Glomerular visceral epithelial cell (primary cell): Measurements from ENCODE around the gene TET2.
A peak's percentile ranks its signal among the peaks of the same experiment; 100 is the strongest.

ENCODE experiments used
- DNase-seq: peaks from one replicate; pipeline ENCODE4 v3.0.0-alpha.2; 2016; ENCODE audit errors: extremely low spot score

The TET2 gene

DNA sequence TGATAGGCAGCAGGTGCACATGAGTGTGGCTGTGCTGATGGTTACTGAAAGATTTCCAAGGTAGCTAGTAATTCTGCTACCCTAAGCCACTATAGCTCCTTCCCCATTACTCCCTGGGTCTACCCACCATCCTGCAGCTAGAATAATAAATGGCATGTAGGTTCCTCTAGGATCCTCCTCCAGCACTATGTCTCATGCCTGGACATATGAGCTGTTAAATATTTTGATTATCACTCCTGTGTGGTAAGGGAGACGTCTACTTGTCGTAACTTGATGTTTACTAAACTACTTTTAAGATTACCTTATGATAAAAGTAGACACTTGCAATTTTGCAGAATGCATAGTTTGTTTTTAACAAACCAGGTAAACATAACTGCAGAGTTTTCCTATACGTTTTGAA is 35.5 kb downstream of the TET2 start:
- DNase-seq: no peak

DNA sequence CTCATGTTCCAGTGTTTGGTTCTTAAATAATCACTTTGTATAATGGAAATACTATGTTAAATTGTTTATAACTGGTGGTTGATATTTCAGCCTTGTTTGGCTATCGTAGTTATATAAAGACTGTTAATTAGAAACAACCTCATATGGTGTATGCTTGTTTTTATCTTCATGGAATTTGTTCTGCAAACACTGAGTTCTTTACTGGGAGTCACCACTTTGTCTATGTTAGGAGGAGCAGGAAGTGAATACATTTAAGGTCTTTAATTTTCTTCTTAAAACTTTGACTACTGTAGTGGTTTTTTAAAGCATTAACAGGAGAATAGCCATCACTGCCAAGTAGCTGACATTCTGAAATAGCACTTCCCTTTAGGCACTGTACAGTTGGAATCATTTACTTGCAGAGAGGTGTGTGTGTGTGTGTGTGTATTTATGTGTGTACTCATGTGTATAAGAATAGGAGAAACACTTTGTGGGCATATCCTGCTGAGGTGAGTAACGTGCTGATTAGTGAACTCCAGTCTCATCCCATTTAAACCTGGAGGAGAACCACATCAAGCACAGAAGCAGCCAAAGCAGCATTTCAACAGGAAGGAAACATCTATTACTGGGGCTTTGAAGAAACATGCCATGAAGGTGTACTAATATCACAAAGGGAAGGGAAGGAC is 37.8 kb downstream of the TET2 start:
- DNase-seq: peak; percentile 44

DNA sequence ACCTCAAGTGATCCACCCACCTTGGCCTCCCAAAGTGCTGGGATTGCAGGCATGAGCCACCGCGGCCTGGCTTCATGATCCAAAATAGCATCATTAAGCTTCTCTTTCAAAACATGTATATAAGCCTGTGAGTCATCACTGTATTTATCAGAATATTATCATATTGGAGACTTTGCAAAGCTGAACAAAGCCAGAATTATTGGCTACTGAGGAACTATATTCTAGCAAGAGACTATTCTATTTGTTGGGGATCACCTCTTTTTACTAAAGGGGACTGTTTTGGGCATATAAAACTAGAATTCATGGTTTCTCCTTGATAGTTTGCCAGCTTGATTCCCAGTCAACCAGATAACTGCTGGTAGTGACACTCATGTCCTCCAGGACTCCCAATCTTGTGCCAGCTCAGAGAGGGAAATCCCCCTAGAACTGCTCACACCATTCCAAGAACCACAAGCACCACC is 40.1 kb downstream of the TET2 start:
- peak; percentile 65 for DNase-seq

DNA sequence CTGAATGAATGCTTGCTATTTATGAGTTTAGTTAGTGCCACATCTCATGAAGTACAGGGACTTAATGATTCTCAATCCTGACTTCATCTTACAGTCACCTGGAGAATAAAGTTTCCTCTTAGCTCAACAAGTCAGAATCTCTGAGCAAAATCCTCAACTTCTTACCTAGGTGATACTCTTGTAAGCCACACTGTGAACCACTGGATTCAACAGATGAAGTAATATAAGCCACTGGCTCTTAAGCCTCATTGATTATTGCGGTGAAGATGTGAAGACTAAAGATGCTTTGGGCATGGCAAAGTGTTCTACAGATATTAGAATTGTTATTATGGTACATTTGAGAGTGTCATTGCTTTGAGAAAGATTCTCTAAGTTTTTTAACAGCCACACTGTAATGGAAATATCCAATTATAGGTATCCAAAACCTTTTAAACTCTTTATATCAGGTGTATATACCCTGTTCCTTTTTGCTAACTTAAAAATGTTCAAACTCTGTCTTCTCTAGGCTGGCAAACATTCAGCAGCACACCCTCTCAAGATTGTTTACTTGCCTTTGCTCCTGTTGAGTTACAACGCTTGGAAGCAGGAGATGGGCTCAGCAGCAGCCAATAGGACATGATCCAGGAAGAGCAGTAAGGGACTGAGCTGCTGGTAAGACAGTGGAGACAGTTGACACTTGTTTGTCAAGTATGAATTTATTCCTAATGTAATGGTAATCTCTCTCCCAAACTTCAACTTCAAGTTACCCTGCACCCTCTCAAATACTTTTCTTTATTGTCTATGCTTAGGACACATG is 43.4 kb downstream of the TET2 start:
- DNase-seq: no peak

DNA sequence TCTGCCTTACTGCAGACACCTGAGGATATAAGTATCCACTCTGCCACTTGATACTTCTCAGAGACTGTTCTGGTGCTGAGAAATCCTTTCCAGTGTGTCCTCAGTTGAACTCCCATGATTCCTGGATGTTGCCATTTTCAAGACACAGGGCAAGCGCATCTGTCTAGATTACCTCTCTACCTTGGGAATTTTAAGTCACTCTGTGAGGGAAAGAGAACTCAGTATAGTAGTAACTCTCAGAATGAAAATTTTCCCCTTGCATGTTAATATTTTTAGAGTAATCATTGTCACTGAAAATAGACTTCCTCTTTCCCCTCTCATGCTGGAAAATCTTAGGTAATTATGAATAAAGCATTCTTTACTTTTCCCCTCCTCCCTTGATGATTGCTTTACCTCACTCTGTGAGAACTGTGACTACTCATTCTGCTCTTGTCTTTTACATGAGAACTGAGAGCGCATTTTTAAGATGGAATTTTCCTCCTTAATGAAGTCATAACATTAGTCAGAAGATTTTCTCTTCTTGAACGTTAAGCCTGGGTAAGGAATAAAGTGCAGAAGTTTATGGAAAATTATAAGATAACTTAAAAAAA is 45.0 kb downstream of the TET2 start:
- DNase-seq: no peak

DNA sequence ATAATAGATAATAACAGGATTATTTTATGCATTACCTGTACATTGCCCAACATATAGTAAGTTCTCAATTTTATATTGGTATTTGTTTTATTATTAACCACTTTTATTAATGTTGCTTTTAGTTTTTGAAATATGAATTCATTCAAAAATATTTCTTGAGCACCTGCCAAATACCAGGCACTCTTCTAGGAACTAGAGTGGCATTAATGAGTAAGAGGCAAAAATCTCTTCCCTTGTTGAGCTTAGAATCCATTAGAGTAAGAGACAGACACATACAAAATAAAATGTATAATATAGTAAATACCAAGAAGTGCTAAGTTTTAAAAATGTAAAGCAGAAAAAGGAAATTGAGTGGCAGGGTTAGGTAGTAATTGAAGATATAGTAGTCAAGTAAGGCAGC is 45.8 kb downstream of the TET2 start:
- DNase-seq: no peak

DNA sequence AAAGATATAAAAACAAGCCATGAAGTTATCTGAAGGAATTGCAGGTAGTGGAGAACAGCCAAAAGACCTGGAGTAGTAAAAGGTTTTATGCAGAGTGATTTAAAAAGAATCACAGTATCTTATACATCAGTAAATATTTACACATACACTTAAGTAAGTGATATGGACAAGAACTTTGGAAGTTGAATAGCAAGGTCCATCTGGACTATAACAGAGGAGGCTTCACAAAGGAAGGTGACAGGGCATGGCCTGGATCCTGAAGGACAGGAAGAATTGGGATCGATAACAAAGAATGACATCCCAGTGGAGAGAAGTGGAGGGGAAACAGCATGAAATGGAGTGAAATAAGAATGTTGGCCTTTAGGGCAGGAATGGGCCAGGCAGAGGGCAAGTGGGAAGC is 46.2 kb downstream of the TET2 start:
- DNase-seq: no peak

DNA sequence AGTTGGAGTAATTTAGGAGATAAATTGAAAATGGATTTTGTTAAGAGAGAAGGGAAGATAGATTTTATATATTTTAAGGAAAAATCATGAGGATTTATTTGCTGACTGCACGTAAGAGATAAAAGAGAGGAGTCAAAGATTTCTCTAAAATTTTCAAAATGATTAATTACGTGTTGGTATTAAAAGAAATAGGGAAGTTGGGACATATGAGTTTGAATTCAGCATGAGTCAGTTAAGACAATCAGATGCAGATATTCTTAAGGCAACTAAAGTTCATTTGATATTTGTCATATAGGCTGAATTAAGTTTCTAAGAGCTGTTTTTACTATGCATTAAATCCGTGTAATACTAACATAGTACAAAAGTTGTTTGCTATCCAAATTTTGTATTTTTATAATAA is 46.9 kb downstream of the TET2 start:
- DNase-seq: no peak

DNA sequence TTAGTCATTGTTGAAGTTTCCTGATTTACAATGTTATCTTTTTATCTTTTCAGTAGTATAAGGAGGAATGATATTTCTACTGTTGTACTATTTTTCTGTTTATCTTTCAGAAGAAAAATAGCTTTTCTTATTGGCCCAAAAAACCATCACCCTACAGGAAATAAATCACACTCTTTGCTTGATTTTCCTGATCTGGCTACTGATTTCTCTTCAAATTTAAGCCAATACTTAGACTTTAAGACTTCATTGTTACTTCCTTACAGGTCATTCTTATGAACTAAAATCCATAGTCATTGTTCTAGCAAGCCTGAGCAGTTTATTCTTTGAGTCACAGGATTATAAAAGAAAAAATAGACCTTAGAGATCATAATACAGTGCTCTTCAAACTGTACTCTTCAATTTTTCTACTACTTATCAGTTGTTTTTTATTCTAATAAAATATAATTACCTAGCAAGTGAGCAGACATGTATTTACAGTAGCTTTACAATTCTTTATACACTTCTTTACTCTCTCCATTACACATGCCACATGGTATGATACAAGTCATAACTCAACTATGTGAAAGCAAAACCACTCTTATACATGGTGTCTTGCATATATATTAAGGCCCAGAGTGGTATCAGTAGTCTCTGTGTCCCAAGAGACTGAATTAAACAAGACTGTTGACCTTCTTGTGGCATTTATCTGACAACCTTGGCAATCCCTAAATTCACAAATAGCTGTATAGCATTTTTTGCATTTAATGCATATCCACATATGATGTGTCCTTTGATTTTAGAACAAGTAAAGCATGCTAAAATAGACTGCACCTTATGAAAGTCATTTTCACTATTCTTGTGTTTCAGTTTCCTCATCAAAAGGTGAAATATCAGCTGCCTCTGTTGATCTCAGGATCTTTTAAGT is 47.9 kb downstream of the TET2 start:
- DNase-seq: peak; percentile 35

DNA sequence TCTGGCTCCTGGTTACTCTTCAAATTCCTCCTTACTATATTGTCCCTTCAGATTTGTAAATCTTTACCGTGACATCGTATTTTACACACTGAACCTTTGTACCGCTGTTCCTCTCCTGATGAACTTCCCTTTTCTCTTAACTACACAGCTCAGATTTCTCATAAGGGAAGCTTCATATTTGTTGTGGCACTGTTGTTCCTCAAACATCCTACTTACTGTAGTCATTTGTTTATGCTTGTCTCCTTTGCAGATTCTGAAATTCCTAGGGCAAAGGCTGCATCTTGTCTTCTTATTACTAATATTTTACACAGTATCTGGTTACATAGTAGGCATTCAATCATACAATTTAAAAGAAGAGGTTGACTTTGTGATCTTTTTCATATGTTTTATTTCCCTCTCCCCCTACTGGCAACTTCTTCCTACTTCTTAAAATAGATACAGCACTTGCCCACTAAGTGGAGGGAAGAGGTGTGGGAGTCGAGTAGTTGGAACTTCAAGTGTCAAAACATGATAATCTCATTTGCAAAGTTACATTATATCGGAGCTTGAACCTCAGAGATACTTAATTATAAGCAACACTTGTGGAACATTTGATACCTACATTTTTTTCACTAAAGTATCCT is 50.0 kb downstream of the TET2 start:
- no peak for DNase-seq

DNA sequence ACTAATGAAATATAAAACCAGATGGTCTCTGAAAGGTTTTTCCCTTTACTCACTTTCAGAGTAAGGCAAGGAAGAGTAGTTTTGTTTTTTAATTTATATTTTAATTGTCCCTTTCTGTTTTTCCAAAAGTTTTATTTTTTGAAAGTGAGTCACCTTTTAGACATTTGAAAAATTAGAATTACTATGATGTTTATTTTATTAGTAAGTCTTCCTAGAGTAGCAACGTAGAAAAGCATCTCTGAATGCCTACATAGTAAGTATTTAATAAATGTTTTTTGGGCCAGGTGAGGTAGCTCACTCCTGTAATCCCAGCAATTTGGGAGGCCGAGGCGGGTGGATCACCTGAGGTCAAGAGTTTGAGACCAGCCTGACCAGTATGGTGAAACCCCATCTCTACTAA is 51.1 kb downstream of the TET2 start:
- DNase-seq: no peak

DNA sequence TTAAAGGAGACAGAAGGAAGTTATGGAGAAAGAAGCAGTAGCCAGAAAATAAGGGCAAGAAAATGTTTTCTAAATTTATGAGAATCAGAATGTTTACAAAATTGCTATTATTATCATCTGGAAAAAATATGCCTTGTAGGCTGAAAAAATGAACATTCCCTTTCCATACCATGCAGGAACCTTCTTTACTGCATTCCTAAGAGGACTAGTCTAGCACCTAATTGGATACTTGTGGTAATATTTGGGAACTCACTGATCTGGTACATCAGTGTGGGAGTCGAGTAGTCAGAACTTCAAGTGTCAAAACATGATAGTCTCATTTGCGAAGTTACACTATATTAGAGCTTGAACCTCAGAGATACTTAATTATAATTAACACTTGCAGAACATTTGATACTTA is 51.9 kb downstream of the TET2 start:
- DNase-seq: no peak

DNA sequence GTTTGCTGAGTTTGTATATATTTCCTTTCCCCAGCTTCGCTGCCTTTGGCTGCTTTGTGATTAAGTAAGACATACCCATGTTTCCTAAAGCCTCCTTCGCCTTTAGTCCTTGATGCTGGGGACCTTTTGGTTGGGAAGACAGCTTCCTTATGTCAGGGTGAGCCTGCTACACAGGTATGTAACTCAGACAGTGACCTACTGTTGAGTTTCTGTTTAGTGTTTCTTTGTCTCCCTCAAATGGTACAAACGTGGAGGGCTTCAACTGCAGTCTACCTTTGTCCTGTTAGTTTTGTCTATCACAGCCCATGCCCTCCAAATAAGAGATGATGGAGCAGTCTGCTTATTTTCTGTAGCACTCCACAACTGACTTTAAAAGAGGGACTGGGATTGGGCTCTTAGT is 59.5 kb downstream of the TET2 start:
- no peak for DNase-seq

DNA sequence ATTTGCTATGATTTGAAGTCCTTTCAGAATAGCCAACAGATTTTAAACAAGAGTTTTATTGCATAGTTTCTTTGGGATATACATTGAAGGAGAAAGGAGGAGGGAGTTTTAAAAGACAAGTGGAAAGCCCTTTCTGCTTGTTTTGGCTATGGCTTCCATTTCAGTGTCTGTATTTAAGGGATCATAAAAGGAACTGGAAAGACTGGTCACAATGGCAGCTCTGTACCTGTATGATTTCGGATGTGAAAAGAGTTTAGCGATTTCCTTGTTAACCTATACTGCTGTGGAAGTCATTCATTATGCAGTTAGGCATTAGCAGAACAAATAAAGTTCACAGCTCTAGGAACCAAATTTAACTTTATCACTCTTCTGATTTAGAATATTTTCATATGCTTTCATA is 60.7 kb downstream of the TET2 start:
- DNase-seq: no peak

DNA sequence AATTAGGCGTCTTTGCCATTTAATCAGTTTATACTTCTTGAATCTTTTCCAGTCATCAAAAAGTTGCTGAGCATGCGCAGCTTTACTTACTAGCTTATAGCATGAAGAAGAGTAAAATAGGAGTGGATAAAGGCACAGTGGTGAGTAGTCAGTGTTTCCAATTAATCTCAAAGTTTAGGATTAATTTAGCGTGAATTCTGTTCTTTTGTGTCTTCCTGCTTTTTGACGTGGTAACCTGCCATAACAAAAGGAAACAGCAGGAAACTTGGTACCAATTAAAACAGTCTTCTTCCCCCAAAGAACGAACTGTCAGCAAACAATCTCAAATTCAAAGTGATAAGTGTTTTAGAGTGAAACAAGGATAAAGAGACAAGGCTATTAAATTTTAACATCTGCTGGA is 61.9 kb downstream of the TET2 start:
- no peak for DNase-seq

DNA sequence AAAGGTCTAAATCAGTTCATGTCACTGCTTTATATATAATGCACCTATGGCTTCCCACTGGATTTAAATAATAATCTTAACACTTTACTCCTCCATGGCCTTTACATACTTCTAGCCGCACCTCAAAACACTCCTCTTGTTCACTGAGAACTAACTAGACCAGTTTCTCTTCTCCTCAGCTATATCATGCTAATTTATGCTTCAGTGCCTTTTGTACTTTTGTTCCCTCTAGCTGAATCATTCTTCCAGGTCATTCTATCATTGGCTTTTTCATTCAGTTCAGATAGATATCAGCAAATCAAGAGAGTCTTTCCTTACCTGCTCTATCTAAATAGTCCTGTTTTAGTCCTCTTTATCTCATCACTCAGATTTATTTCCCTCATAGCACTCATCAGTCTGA is 64.2 kb downstream of the TET2 start:
- DNase-seq: peak; percentile 11

DNA sequence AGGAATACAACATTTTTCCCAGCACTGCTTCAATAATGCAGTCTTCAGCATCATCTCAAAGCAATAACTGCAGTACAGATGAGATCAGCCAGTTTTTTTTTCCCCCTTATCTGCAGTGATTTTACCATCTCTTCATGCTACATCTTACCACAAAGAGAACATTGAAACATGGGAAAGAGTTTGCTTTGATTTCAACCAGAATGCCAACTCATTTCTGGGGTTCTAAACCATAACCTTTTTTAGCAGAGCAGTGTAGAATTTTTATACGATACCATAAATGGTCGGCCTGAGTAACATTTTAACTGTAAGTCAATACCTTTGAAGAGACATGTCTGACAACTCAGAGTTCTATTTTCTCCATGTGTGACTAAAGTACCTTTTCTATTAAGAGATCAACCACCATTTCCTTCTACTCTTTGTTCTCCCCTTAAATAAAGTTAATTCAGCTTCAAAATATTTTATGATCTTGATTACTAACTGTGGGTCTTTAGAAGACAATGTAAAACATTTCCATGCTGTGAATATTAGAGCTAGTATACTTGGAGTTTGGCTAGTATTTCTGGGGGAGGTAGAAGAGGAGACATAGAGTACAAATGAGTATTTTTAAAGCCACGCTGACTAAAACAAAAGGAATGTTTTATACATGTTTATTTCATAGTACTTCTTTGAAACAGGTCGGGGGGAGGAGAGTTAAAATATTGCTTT is 69.1 kb downstream of the TET2 start:
- DNase-seq: peak; percentile 21

DNA sequence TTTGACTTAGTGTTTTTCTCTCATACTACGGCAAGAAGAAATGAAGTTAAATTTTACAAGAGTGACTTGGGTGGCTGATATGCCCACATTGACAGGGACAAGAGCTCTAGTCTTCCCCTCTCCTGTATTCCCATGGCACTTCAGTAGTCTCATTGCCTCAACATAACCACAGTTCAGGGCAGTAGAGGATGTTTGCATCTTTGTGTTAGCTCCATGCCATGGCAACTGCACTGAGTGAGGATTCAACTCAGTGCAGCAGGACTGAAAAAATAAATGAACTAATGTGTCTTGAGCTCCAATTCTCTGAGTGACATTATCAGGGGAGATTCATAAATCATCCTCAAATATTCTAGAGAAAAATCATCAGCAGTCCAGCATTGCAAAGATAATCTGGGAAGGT is 78.8 kb downstream of the TET2 start:
- DNase-seq: peak; percentile 1

DNA sequence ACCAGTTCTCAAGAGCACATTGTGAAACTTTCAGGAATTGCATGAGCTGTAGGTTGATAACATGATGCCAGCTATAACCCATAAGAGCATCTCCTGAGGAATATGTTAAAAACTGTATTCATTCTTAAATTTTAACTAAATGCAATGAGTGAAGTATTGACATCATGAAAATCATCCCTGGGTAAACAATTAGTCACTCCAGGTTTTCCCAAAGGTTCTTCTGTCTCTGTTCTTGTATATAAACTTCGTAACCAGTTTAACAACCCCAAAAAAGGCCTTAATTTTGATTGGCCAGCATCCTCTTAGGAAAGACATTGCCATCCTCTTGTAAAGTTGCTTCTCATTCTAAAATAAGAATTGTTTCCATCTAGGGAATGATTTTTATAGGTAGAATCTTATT is 80.4 kb downstream of the TET2 start:
- DNase-seq: no peak

DNA sequence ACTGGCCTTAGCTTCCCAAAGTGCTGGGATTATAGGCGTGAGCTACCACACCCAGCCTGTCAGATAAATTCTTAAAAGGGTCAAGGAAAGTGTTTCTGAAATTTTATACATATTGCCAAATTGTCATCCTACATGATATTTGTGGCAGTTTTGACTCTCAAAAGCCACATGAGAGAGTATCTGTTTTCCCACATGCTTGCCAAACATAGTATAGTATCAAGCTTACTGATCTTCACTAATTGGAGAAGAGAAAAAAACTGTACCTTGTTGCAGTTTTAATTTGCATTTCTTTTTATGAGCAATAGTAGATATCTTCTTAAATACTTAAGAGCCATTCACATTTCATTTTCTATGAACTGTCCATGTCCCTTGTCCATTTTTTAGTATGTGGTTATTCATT is 83.6 kb downstream of the TET2 start:
- DNase-seq: no peak

DNA sequence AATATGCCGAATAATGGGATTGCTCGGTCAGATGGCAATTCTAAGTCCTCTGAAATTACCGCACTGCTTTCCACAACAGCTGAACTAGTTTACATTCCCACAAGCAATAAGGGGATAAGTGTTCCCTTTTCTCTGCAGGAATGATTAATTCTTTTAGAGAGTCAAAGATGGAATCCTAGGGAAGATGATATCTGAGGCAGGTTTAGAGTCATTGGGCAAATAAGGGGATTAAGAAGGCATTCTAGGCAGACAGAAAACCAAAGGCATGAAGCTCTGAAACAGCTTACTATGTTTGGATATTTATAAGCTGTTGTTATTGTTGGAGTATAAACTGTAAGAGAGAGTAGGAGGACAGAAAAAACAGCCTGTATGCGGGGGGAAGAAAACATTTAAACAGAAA is 85.7 kb downstream of the TET2 start:
- DNase-seq: no peak
